ENCODE data around the gene SERINC5. TPM values are rescaled to one million over a fixed set of nuclear protein-coding genes. Genes with fewer than 3 reads are reported as not detected.

SERINC5 gene
- total RNA-seq, 1 donor from 2014 or later = 70.9 TPM

DNA sequence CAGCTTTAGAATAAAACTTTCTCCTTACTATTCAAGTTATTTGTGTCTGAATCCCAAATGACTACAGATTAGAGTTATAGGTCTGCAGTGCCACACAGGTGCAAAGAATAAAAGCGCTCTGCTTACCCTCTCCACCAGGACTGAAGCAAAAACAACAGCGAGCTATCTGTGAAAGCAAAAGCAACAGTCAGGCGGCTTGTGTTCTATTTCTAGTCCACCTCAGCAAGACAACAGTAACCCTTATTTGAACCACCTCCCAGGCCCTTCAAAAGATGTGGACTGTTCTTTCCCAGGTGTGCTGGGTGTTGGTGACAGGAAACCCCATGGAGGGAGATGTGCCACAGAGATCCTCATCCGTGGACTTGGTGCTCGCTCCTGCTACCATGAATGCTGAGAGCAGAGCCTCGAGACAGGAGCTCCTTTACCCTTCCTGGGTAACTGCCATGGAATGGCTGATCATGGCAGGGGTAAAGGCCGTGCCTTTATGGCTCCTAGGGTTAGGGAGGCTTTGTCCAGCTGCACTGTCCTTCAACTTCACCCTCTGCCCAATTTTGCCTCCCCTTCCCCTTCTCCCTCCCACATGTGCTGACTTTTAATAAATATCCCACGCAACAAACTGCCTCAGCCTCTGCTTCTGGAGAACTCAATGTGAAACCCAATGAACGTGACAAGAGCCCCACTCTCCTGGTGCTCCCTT, 108.6 kb downstream of the SERINC5 start:
- intact Hi-C loops (cut with micrococcal nuclease) = no loop called here

- intact Hi-C loops (cut with micrococcal nuclease) = no loop called here
Observed at GRCh38 chr5:80146046-80146445, 109.8 kb downstream of the SERINC5 start.

GRCh38 chr5:80143491-80143890, 112.4 kb downstream of the SERINC5 start:
- intact Hi-C loops (cut with micrococcal nuclease) = no loop called here

- intact Hi-C loops (cut with micrococcal nuclease) = no loop called here
Observed at GRCh38 chr5:80142996-80143395, 112.9 kb downstream of the SERINC5 start.

- intact Hi-C loops (cut with micrococcal nuclease) = no loop called here
Observed at GRCh38 chr5:80141681-80142080, 114.2 kb downstream of the SERINC5 start.

DNA sequence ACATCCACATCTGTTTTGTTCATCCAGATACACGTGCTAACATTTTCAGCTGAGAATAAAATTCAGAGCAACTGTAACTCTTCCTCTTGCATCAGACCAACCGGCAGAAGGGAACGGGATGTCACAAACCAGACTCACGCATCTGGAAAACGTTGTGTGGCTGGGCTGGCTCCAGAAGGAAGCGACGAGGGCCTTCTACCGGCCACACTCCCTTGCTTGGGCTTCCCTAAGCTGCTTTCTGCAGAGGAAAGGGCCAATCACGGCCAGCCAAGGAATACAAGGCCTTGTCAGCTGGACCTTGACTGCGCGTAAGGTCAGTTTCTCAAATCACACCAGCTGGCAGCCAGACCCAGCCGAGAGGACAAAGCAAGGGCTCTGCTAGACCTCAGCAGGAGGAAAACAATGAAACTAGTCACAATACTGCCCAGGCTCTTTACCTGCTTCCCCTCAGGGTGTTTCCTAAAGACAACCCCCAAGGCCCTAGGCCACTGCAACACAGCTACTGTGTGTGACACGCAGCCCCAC, 114.6 kb downstream of the SERINC5 start:
- intact Hi-C loops (cut with micrococcal nuclease) = no loop called here

- intact Hi-C loops (cut with micrococcal nuclease) = no loop called here
Observed at GRCh38 chr5:80140496-80140895, 115.4 kb downstream of the SERINC5 start.

DNA sequence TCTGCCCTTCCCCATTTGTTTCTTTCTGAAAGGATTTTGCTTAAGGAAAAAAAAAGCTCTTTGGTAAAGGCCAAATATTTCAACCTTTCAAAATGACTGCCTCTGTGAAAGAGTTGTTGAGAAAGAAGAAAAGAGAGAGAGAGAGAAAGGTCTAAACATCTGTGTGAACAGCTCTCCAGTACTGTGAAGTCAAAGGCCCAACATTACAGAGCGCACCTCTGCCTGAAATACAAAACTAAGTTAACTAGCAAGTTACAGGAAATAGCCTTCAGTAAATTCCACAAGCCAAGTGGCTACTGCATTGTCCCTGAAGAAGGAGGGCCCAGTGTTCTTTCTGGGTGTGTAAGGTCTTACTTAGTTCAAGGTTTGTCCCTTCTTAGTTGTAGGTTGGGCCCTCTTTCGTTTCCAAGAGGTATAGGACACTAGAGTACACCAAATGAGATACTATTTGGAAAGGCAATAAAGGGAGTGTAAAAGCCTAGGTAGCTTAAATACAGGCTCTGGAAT, 116.3 kb downstream of the SERINC5 start:
- intact Hi-C loops (cut with micrococcal nuclease) = loop anchor here (5.0 to 10.0 kb wide), 2 partner anchors 265 to 627 kb away; partner anchors contain the start of genes HOMER1 and ZFYVE16

GRCh38 chr5:80138486-80138885, 117.4 kb downstream of the SERINC5 start:
- intact Hi-C loops (cut with micrococcal nuclease) = loop anchor here (5.0 to 10.0 kb wide), 2 partner anchors 266 to 626 kb away; partner anchors contain the start of genes HOMER1 and ZFYVE16

- intact Hi-C loops (cut with micrococcal nuclease) = loop anchor here (1.0 to 10.0 kb wide), 7 partner anchors 10 to 624 kb away; partner anchors contain the start of genes HOMER1 and ZFYVE16
Observed at GRCh38 chr5:80136798-80137197, 119.0 kb downstream of the SERINC5 start.

DNA sequence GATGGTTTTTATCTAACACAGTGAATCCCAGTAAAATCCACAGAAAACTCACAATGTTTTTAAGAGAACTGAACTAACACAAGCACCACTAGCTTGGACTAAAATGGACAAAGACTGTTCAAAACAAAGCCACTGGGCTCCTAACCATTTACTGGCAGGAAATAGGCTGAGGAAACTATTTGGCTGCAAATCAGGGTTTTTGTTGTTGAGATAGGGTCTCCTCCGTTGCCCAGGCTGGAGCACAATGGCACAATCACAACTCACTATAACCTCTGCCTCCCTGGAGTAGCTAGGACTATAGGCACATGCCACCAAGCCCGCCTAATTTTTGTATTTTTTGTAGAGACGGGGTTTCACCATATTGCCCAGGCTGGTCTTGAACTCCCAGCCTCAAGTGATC, 121.0 kb downstream of the SERINC5 start:
- intact Hi-C loops (cut with micrococcal nuclease) = loop anchor here (5.0 to 10.0 kb wide), 2 partner anchors 270 to 623 kb away; partner anchors contain the start of genes HOMER1 and ZFYVE16

GRCh38 chr5:80129146-80129545, 126.7 kb downstream of the SERINC5 start:
- intact Hi-C loops (cut with micrococcal nuclease) = loop anchor here (5.0 kb wide), 1 partner anchor 137 kb away; the partner anchor contains the start of gene MTX3

DNA sequence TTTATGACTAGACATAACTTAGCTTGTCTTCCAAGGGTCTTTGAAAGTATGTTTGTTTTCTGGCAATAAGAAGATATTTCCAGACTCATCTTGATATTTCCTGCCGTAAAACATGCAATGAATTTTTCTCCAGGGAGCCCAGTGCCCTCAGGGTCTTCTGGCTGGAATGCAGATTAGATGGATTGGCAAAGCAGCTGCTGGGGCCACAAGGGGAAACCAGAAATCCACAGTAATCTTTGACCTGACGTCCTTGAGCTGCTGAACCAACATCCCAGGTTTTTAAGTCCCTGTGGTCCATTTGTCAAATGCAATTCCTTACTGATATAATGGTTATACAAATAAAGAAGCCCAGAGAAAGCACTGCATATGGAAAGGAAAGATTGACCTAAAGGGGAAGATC, 127.7 kb downstream of the SERINC5 start:
- intact Hi-C loops (cut with micrococcal nuclease) = loop anchor here (5.0 kb wide), 1 partner anchor 136 kb away; the partner anchor contains the start of gene MTX3

- intact Hi-C loops (cut with micrococcal nuclease) = loop anchor here (5.0 kb wide), 1 partner anchor 135 kb away; the partner anchor contains the start of gene MTX3
Observed at GRCh38 chr5:80127116-80127552, 128.7 kb downstream of the SERINC5 start.

DNA sequence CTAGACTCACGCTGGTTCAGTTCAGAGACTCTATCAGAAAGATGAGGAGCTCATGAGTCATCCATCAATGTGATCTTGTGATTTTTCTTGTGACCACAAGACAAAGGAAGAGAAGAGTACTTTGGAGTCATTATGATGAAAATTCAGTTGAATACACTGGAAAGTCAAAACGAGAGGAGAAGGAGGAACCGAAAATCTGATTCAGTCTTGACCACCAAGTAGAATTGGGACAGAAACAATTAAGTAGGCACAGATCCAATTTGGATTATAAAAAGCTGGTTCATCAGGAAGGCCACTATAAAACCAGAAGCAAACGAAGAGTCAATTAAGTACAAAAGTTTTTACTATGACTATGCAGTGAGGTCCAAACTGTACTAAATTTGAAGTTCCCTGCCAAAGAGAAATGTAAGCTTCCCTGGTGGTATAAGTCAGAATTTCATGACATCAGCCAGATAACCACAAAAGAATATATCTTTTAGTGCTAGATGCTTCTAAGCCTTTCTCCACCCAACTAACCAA, 129.8 kb downstream of the SERINC5 start:
- intact Hi-C loops (cut with micrococcal nuclease) = loop anchor here (1.0 to 5.0 kb wide), 3 partner anchors 10 to 134 kb away; partner anchors contain the start of gene MTX3

DNA sequence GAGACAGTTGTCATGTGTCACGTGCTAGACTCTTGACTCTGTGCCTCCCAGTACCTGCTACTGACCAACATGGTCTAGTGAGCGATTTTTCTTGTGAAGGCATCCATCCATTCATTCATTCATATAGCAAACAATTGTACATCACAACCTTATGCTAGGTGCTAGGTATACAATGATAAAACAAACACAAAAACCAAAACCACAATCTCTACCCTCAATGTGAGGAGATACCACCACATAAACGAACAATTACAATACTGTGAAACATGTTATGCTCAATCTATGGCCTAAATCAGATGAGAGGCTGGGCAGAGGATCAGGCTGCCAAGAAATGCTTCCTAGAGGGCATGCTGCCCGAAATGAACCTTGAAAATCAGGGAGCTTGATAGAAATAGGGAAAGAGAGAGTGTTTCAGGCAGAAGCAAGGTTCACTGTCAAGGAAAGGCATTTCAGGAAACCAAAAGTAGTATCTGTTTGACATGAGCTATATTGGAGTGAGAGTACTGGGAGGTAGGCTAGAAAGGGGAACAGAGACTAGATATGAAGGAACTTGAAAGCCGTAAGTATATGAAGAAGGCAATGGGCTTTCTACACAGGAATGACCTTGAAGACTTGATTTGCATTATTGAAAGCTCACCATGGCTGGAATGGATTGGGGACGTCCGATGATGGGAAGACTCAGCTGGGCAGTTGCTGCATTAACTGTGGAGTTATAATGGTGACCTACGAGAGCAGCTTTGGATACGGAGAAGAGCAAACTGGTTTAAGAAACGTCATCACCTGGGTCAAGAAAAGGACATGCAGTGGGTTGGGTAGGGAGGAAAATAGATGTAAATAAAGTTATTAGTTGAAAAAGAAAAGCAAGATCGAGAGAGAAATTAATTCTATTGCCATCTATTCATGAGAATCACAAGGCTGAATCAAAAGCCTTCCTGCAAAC, 130.6 kb downstream of the SERINC5 start:
- intact Hi-C loops (cut with micrococcal nuclease) = loop anchor here (5.0 kb wide), 1 partner anchor 133 kb away; the partner anchor contains the start of gene MTX3

DNA sequence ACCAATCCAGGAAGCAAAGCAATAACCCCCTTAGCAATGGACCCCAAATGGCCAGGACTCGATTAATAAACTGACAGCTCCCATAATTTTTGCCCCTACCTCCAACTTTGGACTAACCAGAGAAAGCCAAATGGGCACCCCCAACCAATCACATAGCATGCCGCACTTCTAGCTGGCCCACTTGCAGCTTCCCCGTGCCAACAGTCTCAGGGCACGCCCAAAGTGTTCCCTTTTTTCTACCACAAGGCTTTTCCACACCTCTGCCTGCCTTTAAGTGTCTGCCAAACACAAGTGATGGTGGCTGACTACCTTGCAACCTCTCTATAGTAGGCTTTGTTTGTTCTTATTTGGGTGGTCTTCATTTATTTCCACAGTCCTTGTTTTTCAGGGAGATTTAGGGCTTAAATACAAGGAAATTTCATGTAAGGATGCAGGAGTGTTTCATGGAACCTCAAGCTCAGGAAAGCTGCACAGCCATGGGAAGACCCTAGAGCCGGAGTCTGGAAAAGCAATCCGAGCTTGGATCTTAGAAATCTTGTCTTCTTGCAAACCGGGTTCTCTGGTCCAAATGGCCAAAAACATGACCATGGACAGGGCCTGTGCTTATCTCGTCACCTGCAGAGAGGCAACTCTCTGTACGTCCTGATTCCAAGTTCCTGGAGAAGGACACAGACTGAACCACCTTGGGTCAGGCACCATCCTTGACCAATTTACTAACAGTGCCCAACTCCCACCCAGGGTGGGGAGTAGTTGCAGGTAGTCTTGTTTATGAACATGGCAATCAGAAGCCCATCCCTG, 131.5 kb downstream of the SERINC5 start:
- intact Hi-C loops (cut with micrococcal nuclease) = no loop called here

- intact Hi-C loops (cut with micrococcal nuclease) = no loop called here
Observed at GRCh38 chr5:80122579-80122978, 133.3 kb downstream of the SERINC5 start.

DNA sequence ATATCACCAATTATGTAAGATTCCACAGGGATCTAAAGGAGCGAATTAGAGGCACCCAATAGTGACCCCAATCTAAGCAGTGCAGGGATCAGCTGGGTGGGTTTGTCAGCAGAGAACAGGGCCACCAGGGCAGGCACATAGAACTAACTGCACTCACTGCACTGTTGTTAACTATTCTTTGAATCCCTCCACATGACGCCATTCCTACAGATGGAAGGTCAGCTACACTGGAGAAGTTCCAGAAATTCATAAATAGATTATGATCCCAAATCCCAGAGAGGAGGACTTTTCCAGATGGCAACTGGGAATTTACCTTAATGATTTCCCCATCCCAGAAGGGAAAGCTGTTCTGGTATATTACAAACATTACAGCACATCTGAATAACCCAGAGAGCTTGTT, 136.5 kb downstream of the SERINC5 start:
- intact Hi-C loops (cut with micrococcal nuclease) = no loop called here

GRCh38 chr5:80117446-80117845, 138.4 kb downstream of the SERINC5 start:
- intact Hi-C loops (cut with micrococcal nuclease) = no loop called here
